SU-DHL-6 (cell line): Measurements from ENCODE around the gene ZDHHC20.

ENCODE experiments used
- H2AFZ ChIP-seq: fragments of 200-600 bp; sonication (generic); 2 replicates; pipeline ENCODE4 v1.6.1; 2014; ENCODE audit warnings: low read depth, mild to moderate bottlenecking, moderate library complexity, mixed read lengths, antibody characterized with exemption, low read length; ENCODE audit not compliant: severe bottlenecking
- H3F3A ChIP-seq: fragments of 200-600 bp; shearing (Covaris generic); 2 replicates; pipeline ENCODE4 v1.6.0; 2016; ENCODE audit warnings: antibody characterized with exemption, mild to moderate bottlenecking; ENCODE audit not compliant: insufficient read depth
- H3K27ac ChIP-seq: fragments of 200-600 bp; sonication (generic); 2 replicates; pipeline ENCODE4 v1.5.1; 2016; ENCODE audit warnings: low read depth, mild to moderate bottlenecking, low read length, moderate library complexity, mixed read lengths
- H3K27me3 ChIP-seq: fragments of 200-600 bp; sonication (generic), shearing (Covaris generic); 2 replicates; pipeline ENCODE4 v1.6.0; 2014; ENCODE audit warnings: mild to moderate bottlenecking, low read length
- H3K36me3 ChIP-seq: fragments of 200-600 bp; sonication (generic); 2 replicates; pipeline ENCODE4 v1.6.1; 2014; ENCODE audit warnings: mild to moderate bottlenecking, low read length, mixed read lengths
- H3K4me2 ChIP-seq: fragments of 300-600, 200-600 bp; shearing (Covaris generic), sonication (generic); 2 replicates; pipeline ENCODE4 v1.6.0; 2014; ENCODE audit warnings: low read length, low read depth, mild to moderate bottlenecking; ENCODE audit not compliant: poor library complexity, severe bottlenecking
- H3K4me3 ChIP-seq: fragments of 200-600 bp; sonication (generic); 2 replicates; pipeline ENCODE4 v1.5.1; 2014; ENCODE audit warnings: antibody characterized with exemption, low read length, mild to moderate bottlenecking, mixed read lengths; ENCODE audit not compliant: insufficient read depth, poor library complexity, severe bottlenecking
- H3K79me2 ChIP-seq: fragments of 200-600 bp; sonication (generic); 2 replicates; pipeline ENCODE4 v1.6.1; 2014; ENCODE audit warnings: mild to moderate bottlenecking, low read length, moderate library complexity; ENCODE audit not compliant: insufficient read depth
- H3K9ac ChIP-seq: fragments of 200-600 bp; sonication (generic); 2 replicates; pipeline ENCODE4 v1.7.0; 2014; ENCODE audit warnings: mild to moderate bottlenecking, low read length
- H3K9me2 ChIP-seq: fragments of 200-600 bp; sonication (generic); replicated peaks from 2 replicates; pipeline ENCODE4 v1.6.1; 2014; ENCODE audit warnings: low read length; ENCODE audit not compliant: insufficient read depth
- H3K9me3 ChIP-seq: fragments of 200-600 bp; sonication (generic); 2 replicates; pipeline ENCODE4 v1.6.1; 2014; ENCODE audit warnings: low read length, mixed read lengths; ENCODE audit not compliant: insufficient read depth
- H4K20me1 ChIP-seq: fragments of 200-600 bp; sonication (generic); 2 replicates; pipeline ENCODE4 v1.6.1; 2014; ENCODE audit warnings: low read depth, mild to moderate bottlenecking, antibody characterized with exemption, low read length, moderate library complexity, mixed read lengths
- CTCF ChIP-seq: fragments of 200-600 bp; sonication (generic); IDR thresholded peaks from one replicate; pipeline ENCODE4 v1.5.1; 2017; ENCODE audit warnings: antibody characterized with exemption, mild to moderate bottlenecking, low read length, moderate library complexity; ENCODE audit not compliant: insufficient read depth, poor library complexity, severe bottlenecking
- EZH2phosphoT487 ChIP-seq: fragments of 200-600 bp; sonication (generic), shearing (Covaris generic); conservative IDR thresholded peaks from 2 replicates; pipeline ENCODE4 v1.6.1; 2018; ENCODE audit warnings: mild to moderate bottlenecking, antibody characterized with exemption, low read length, moderate library complexity, mixed read lengths

Gene ZDHHC20

GRCh38 chr13:21361706-21362105 lies 97.4 kb downstream of the ZDHHC20 start:
- Histone ChIP-seq H3K27me3 (no peaks in the 10 kb centered on the region), H3K4me2 (no peak overlapping the region), H3K27ac (no peak overlapping the region), H3K9me3 (no peaks in the 10 kb centered on the region), H3K36me3 (no peaks in the 10 kb centered on the region), H3K4me3 (no peak overlapping the region), H3K79me2 (no peaks in the 10 kb centered on the region), H3K9me2 (no peaks in the 10 kb centered on the region), H2AFZ (no peak overlapping the region), H4K20me1 (no peaks in the 10 kb centered on the region), H3F3A (no peaks in the 10 kb centered on the region), H3K9ac (no peak overlapping the region)
- TF ChIP-seq EZH2phosphoT487 (no peak), CTCF (no peak)

- no peaks in the 10 kb centered on the region for H3K9me2 ChIP-seq
- no peaks in the 10 kb centered on the region for H4K20me1 ChIP-seq
- no peak overlapping the region for H3K9ac ChIP-seq
- no peak overlapping the region for H3K27ac ChIP-seq
- H3K4me3 ChIP-seq = no peak overlapping the region
- H3K4me2 ChIP-seq = no peak overlapping the region
- H3K9me3 ChIP-seq = no peaks in the 10 kb centered on the region
- H3K36me3 ChIP-seq = no peaks in the 10 kb centered on the region
- TF ChIP-seq EZH2phosphoT487 (no peak), CTCF (no peak)
- H3K27me3 ChIP-seq = no peaks in the 10 kb centered on the region
- H3K79me2 ChIP-seq = no peaks in the 10 kb centered on the region
- no peak overlapping the region for H2AFZ ChIP-seq
- H3F3A ChIP-seq = no peaks in the 10 kb centered on the region
Measured at GRCh38 chr13:21361123-21361522, 98.0 kb downstream of the ZDHHC20 start.

- no peak for TF ChIP-seq EZH2phosphoT487
- TF ChIP-seq CTCF = no peak
- no peaks in the 10 kb centered on the region for H4K20me1 ChIP-seq
- H3K27ac ChIP-seq = no peak overlapping the region
- H2AFZ ChIP-seq = no peak overlapping the region
- no peak overlapping the region for H3K4me3 ChIP-seq
- no peaks in the 10 kb centered on the region for H3F3A ChIP-seq
- no peaks in the 10 kb centered on the region for H3K27me3 ChIP-seq
- H3K4me2 ChIP-seq = no peak overlapping the region
- H3K9me2 ChIP-seq = no peaks in the 10 kb centered on the region
- H3K9ac ChIP-seq = no peak overlapping the region
- no peaks in the 10 kb centered on the region for H3K79me2 ChIP-seq
- H3K9me3 ChIP-seq = no peaks in the 10 kb centered on the region
- no peaks in the 10 kb centered on the region for H3K36me3 ChIP-seq
Measured at GRCh38 chr13:21360463-21360862, 98.6 kb downstream of the ZDHHC20 start.
